Panc1 (cell line): Measurements from ENCODE around the gene ZKSCAN2.

ENCODE experiments used
- POLR2AphosphoS5 ChIP-seq: IDR thresholded peaks from 2 replicates; pipeline ENCODE4 v1.6.1; 2012; ENCODE audit warnings: mild to moderate bottlenecking, low read depth, low read length, moderate library complexity
- SIN3A ChIP-seq: IDR thresholded peaks from 2 replicates; pipeline ENCODE4 v1.6.1; 2012; ENCODE audit warnings: low read depth, mild to moderate bottlenecking, low read length, moderate library complexity, borderline replicate concordance; ENCODE audit not compliant: insufficient read depth
- TCF7L2 ChIP-seq: IDR thresholded peaks from 2 replicates; pipeline ENCODE4 v1.6.1; 2011; ENCODE audit warnings: mild to moderate bottlenecking, low read depth, low read length, inconsistent platforms
- TF ChIP-seq, protein P1 (sequence below): fragments of 450-650 bp; IDR thresholded peaks from 2 replicates; pipeline ENCODE4 v1.5.1; 2017; ENCODE audit warnings: mild to moderate bottlenecking

DNA sequence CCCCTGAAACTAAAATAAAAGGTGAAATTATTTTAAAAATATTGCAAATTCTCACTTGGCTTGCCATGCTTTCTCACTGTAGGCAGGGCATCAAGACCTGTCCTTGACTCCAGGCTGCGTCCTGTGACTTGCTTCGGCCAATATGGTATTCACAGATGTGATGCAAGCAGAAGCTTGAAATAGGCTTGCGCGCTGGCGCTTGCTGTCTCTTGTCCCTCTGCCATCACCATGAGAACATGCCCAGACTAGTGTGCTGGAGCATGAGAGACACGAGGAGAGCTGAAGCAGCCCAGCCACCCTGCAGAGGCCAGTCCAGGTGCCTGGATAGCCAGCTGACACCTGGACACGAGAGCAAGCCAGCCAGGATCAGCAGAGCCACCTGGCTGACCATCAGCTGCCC lies 21.8 kb upstream of the ZKSCAN2 start:
- TF ChIP-seq, protein P1, sequence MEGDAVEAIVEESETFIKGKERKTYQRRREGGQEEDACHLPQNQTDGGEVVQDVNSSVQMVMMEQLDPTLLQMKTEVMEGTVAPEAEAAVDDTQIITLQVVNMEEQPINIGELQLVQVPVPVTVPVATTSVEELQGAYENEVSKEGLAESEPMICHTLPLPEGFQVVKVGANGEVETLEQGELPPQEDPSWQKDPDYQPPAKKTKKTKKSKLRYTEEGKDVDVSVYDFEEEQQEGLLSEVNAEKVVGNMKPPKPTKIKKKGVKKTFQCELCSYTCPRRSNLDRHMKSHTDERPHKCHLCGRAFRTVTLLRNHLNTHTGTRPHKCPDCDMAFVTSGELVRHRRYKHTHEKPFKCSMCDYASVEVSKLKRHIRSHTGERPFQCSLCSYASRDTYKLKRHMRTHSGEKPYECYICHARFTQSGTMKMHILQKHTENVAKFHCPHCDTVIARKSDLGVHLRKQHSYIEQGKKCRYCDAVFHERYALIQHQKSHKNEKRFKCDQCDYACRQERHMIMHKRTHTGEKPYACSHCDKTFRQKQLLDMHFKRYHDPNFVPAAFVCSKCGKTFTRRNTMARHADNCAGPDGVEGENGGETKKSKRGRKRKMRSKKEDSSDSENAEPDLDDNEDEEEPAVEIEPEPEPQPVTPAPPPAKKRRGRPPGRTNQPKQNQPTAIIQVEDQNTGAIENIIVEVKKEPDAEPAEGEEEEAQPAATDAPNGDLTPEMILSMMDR = no peak
- TF ChIP-seq TCF7L2 (no peak), SIN3A (no peak), POLR2AphosphoS5 (no peak)
